CD14-positive monocyte (primary cell): ENCODE results near the gene RBM4B. TPM values are rescaled to one million over a fixed set of nuclear protein-coding genes. Genes with fewer than 3 reads are reported as not detected.

Experiments
- DNase-seq, 3 donors: peaks; one replicate each; pipeline ENCODE4 v3.0.0-alpha.2; 2011 to 2022
- H2AFZ ChIP-seq: 2 replicates; pipeline ENCODE4 v1.6.0; 2012; ENCODE audit warnings: mild to moderate bottlenecking, low read depth, low read length, inconsistent platforms; ENCODE audit not compliant: insufficient read depth, poor library complexity, severe bottlenecking
- H3K27ac ChIP-seq, 2 donors: 1 replicate in 1 of 2; 2 replicates in 1 of 2; pipeline ENCODE4 v1.5.1; 2012 to 2013; ENCODE audit warnings: low read length in 2 of 2, control low read depth in 1 of 2, inconsistent platforms in 1 of 2, low read depth in 1 of 2, mild to moderate bottlenecking in 1 of 2
- H3K27me3 ChIP-seq, 2 donors: one replicate each; pipeline versions ENCODE4 v1.6.0 to v1.6.1; 2011 to 2013; ENCODE audit warnings: low read length in 2 of 2; ENCODE audit not compliant: control insufficient read depth in 2 of 2, insufficient read depth in 2 of 2
- H3K36me3 ChIP-seq, 2 donors: replicated peaks in 1 of 2; 1 replicate in 1 of 2; 2 replicates in 1 of 2; pipeline versions ENCODE4 v1.5.1 to v1.6.1; 2012 to 2013; ENCODE audit warnings: low read length in 2 of 2, control low read depth in 1 of 2, inconsistent platforms in 1 of 2, mild to moderate bottlenecking in 1 of 2; ENCODE audit not compliant: insufficient read depth in 2 of 2, control insufficient read depth in 1 of 2
- H3K4me1 ChIP-seq, 2 donors: 1 replicate in 1 of 2; 2 replicates in 1 of 2; pipeline versions ENCODE4 v1.5.1 to v1.6.1; 2012 to 2013; ENCODE audit warnings: low read length in 2 of 2, control low read depth in 1 of 2, inconsistent platforms in 1 of 2, mild to moderate bottlenecking in 1 of 2, moderate library complexity in 1 of 2; ENCODE audit not compliant: insufficient read depth in 2 of 2, control insufficient read depth in 1 of 2
- H3K4me2 ChIP-seq: replicated peaks from 2 replicates; pipeline ENCODE3; 2012; ENCODE audit warnings: low read length, moderate library complexity, mild to moderate bottlenecking; ENCODE audit not compliant: poor library complexity, severe bottlenecking; ENCODE audit errors: extremely low read depth
- H3K4me3 ChIP-seq, 3 experiments: fragments of 200-600 bp in 1 of 3; sonication (generic) in 1 of 3; replicated peaks in 1 of 3; 1 replicate in 2 of 3; 2 replicates in 1 of 3; pipeline ENCODE4 v1.5.1; 2011 to 2013; ENCODE audit warnings: low read length in 3 of 3, mild to moderate bottlenecking in 3 of 3, control low read depth in 2 of 3, low read depth in 2 of 3, inconsistent platforms in 1 of 3, moderate library complexity in 1 of 3
- H3K79me2 ChIP-seq: 2 replicates; pipeline ENCODE4 v1.6.0; 2012; ENCODE audit warnings: mild to moderate bottlenecking, control low read depth, inconsistent platforms, low read length, moderate library complexity; ENCODE audit not compliant: insufficient read depth
- H3K9ac ChIP-seq: 2 replicates; pipeline ENCODE4 v1.6.0; 2017; ENCODE audit warnings: low read length, mild to moderate bottlenecking; ENCODE audit not compliant: insufficient read depth, poor library complexity, severe bottlenecking
- H3K9me3 ChIP-seq, 2 donors: replicated peaks in 1 of 2; 1 replicate in 1 of 2; 2 replicates in 1 of 2; pipeline versions ENCODE4 v1.5.1 to v1.6.1; 2012 to 2013; ENCODE audit warnings: low read length in 2 of 2, control low read depth in 1 of 2; ENCODE audit not compliant: control insufficient read depth in 1 of 2, insufficient read depth in 1 of 2
- H4K20me1 ChIP-seq: 2 replicates; pipeline ENCODE4 v1.6.0; 2012; ENCODE audit warnings: mild to moderate bottlenecking, low read length, control low read depth, moderate library complexity; ENCODE audit not compliant: insufficient read depth
- H3K27ac Mint-ChIP-seq, 7 donors: one replicate each; pipeline ENCODE4 v1.8.0; 2020; ENCODE audit warnings: mild to moderate bottlenecking in 7 of 7, mixed read lengths in 7 of 7, moderate library complexity in 6 of 7, inconsistent platforms in 2 of 7
- H3K27me3 Mint-ChIP-seq, 3 donors: one replicate each; pipeline ENCODE4 v1.8.0; 2021 to 2022; ENCODE audit warnings: low read depth in 3 of 3, mild to moderate bottlenecking in 3 of 3, mixed read lengths in 3 of 3, moderate library complexity in 3 of 3, inconsistent platforms in 1 of 3
- H3K36me3 Mint-ChIP-seq, 2 donors: one replicate each; pipeline ENCODE4 v1.8.0; 2020; ENCODE audit warnings: mixed read lengths in 2 of 2, inconsistent platforms in 1 of 2, mild to moderate bottlenecking in 1 of 2
- H3K4me1 Mint-ChIP-seq: one replicate; pipeline ENCODE4 v1.8.0; 2020; ENCODE audit warnings: mild to moderate bottlenecking, mixed read lengths
- H3K4me3 Mint-ChIP-seq, 2 donors: one replicate each; pipeline ENCODE4 v1.8.0; 2020; ENCODE audit warnings: mild to moderate bottlenecking in 2 of 2, mixed read lengths in 2 of 2, moderate library complexity in 1 of 2
- H3K9me3 Mint-ChIP-seq, 7 donors: one replicate each; pipeline ENCODE4 v1.8.0; 2020 to 2022; ENCODE audit warnings: mixed read lengths in 7 of 7, mild to moderate bottlenecking in 6 of 7, moderate library complexity in 6 of 7, inconsistent platforms in 2 of 7
- WGBS: methylation state at CpG from one replicate; pipeline ENCODE4 v1.1.5; 2013; ENCODE audit warnings: missing lambda C conversion rate; ENCODE audit not compliant: insufficient coverage; 5-methylcytosine and 5-hydroxymethylcytosine counted together
- intact Hi-C, 2 donors: fragments of 100-400 bp; cut with micrococcal nuclease; formaldehyde crosslinking; loops; one replicate each; pipeline versions ENCODE4 v1.15.0 to v1.15.1; 2023
- polyA plus RNA-seq, 3 donors: library from polyadenylated mRNA; depleted of rRNA in 1 of 3; unstranded in 2 of 3; stranded (reverse) in 1 of 3; fragments of 300-500 nt in 2 of 3; fragments of >200 nt in 1 of 3; fragmentation: Illumina TruSeq in 2 of 3; gene quantifications; 1 replicate in 2 of 3; 2 replicates in 1 of 3; pipeline ENCODE4 v1.2.3, GENCODE V29; 2012 to 2021
- TF ChIP-seq, protein P1 (sequence below): fragments of 200-600 bp; IDR thresholded peaks from one replicate; pipeline ENCODE4 v1.8.0; 2022; ENCODE audit warnings: antibody characterized with exemption, mild to moderate bottlenecking

RBM4B gene
- polyA plus RNA-seq, 3 donors = 7.8 to 14.3 (median 11.2) TPM

DNA sequence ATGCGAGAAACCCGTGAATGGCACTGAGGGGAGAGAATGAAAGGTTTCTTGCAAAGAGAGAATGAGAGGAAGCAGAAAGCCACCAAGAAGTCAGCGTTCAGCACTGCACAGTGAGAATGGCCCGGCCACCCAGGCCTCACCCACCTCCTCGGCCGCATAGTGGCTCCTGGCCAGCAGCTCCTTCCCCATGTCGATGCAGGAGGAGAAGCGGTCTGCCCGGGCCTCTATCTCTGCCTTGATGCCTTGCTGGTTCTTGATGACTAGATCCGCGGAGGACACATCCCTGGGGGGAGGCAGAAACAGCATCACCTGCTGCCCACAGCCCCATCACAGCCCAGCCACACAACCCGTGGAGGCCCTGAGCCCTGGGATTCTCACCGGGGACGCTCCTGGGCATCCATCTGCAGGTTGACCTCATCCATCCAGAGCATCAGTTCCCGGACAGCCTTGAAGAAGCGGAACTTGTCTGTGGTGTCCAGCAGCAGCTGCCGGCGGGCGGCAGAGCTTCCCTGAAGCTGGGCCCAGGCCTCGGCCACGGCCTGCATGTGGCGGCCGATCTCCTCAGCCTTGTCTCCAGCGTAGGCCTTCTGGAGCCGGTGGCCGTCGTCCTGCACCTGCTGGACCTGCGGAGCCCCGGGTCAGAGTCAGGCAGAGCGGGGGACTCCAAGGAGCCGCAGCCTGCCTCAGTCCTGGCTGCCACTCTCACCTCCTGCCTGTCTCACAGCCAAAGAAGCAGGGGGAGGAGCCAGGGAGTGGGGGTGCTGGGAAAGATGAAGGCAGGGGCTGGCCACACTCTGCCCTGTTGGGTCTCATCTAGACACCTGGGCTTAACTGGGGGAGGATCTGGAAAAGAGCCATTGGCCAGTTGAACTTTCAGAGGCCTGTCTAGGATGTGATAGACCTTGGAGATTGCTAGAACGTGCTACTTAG, 12.2 kb upstream of the RBM4B start:
- Mint-ChIP-seq H3K4me1 (peaks cover 2% of the 10 kb centered on the region), H3K4me3 (no peak overlapping the region), H3K9me3 (no peaks in the 10 kb centered on the region), H3K36me3 (no peaks in the 10 kb centered on the region), H3K27me3 (peaks cover 0 to 4% (median 1%) of the 10 kb centered on the region in 3 donors), H3K27ac (no peak overlapping the region)
- H3K4me1 ChIP-seq = no peaks in the 10 kb centered on the region
- H3K9ac ChIP-seq = no peak overlapping the region
- no peaks in the 10 kb centered on the region for H3K9me3 ChIP-seq
- no peak overlapping the region for H3K4me3 ChIP-seq
- H3K27me3 ChIP-seq = no peaks in the 10 kb centered on the region
- no peaks in the 10 kb centered on the region for H3K36me3 ChIP-seq
- 93% methylated on average over 24 of the region's 32 CpGs for WGBS
- no peak overlapping the region for H3K27ac ChIP-seq
- H3K4me2 ChIP-seq = no peak overlapping the region
- H3K79me2 ChIP-seq = no peaks in the 10 kb centered on the region
- no peaks in the 10 kb centered on the region for H4K20me1 ChIP-seq
- no peak overlapping the region for H2AFZ ChIP-seq
- intact Hi-C loops = loop anchor here (5.0 to 10.0 kb wide), 2 partner anchors 285 to 288 kb away; partner anchors contain the start of gene C11orf86 (in 1 of the 2)
- no peak for DNase-seq
- TF ChIP-seq, protein P1, sequence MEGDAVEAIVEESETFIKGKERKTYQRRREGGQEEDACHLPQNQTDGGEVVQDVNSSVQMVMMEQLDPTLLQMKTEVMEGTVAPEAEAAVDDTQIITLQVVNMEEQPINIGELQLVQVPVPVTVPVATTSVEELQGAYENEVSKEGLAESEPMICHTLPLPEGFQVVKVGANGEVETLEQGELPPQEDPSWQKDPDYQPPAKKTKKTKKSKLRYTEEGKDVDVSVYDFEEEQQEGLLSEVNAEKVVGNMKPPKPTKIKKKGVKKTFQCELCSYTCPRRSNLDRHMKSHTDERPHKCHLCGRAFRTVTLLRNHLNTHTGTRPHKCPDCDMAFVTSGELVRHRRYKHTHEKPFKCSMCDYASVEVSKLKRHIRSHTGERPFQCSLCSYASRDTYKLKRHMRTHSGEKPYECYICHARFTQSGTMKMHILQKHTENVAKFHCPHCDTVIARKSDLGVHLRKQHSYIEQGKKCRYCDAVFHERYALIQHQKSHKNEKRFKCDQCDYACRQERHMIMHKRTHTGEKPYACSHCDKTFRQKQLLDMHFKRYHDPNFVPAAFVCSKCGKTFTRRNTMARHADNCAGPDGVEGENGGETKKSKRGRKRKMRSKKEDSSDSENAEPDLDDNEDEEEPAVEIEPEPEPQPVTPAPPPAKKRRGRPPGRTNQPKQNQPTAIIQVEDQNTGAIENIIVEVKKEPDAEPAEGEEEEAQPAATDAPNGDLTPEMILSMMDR = no peak

DNA sequence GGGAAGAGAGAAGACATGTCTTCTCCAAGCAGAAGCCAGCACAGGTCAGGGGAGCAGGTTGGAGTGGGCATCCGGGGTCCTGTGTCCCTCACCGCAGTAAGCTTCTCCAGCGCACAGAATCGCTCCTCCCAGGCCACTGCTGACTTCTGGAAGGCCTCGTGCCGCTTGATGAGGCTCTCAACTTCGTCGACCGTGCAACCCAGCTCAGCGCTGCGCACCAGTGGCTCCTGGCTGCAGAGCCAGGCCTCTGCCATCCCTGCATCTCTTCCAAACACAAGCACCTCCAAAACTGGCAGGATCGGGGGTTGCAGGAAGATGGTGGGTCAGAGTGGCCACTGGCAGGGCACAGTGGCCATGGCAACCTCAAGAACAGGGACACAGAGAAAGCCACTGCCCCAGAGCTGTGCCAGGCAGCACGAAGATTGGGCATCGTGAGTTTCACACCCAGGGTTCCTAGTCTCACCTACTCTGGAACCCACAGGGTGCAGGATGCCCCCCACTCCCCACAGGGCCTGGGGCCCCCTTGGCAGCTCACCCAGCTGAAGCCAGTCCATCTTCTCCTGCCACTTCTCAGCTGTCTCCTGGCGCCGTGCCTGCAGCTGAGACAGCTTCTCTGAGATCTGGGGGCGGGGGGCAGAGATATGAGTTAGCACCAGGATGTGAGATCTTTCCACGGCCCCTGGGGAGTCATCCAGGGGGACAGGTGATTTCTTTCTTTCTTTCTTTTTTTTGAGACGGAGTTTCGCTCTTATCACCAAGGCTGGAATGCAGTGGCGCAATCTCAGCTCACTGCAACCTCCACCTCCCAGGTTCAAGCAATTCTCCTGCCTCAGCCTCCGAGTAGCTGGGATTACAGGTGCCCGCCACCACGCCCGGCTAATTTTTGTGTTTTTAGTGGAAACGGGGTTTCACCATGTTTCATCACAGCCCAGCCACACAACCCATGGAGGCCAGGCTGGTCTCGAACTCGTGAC, 11.2 kb upstream of the RBM4B start:
- Mint-ChIP-seq H3K4me3 (no peak overlapping the region), H3K27me3 (peaks cover 0 to 4% (median 0%) of the 10 kb centered on the region in 3 donors), H3K4me1 (no peaks in the 10 kb centered on the region), H3K27ac (no peak overlapping the region), H3K9me3 (no peaks in the 10 kb centered on the region), H3K36me3 (no peaks in the 10 kb centered on the region)
- Histone ChIP-seq H3K4me3 (no peak overlapping the region), H2AFZ (no peak overlapping the region), H3K9me3 (no peaks in the 10 kb centered on the region), H3K4me2 (no peak overlapping the region), H3K4me1 (no peaks in the 10 kb centered on the region), H3K36me3 (no peaks in the 10 kb centered on the region), H3K79me2 (no peaks in the 10 kb centered on the region), H4K20me1 (no peaks in the 10 kb centered on the region), H3K27ac (no peak overlapping the region), H3K27me3 (no peaks in the 10 kb centered on the region), H3K9ac (no peak overlapping the region)
- DNase-seq = no peak
- intact Hi-C loops = loop anchor here in 1 of 2 donors (5.0 kb wide), 1 partner anchor 287 kb away; no protein-coding TSS in a partner anchor
- 91% methylated on average over 19 of the region's 28 CpGs for WGBS
- TF ChIP-seq, protein P1 = no peak
